Large intestine (tissue), 3 donors: ENCODE measurements around the gene NHLRC4. TPM values are rescaled to one million over a fixed set of nuclear protein-coding genes. Genes with fewer than 3 reads are reported as not detected.
A peak's percentile ranks its signal among the peaks of the same experiment; 100 is the strongest.

ENCODE experiments used
- DNase-seq, 2 donors: peaks; one replicate each; pipeline versions ENCODE4 v3.0.0 to v3.0.0-alpha.2; 2013
- H3K27ac ChIP-seq: one replicate; pipeline ENCODE4 v1.5.1; 2013; ENCODE audit warnings: low read length
- H3K27me3 ChIP-seq: 2 replicates; pipeline ENCODE4 v1.6.1; 2013; ENCODE audit warnings: low read length; ENCODE audit not compliant: control insufficient read depth, insufficient read depth
- H3K36me3 ChIP-seq: 2 replicates; pipeline ENCODE4 v1.6.1; 2013; ENCODE audit warnings: low read length; ENCODE audit not compliant: control insufficient read depth, insufficient read depth
- H3K4me1 ChIP-seq: one replicate; pipeline ENCODE4 v1.6.1; 2013; ENCODE audit warnings: low read length; ENCODE audit not compliant: control insufficient read depth, insufficient read depth
- H3K4me3 ChIP-seq: one replicate; pipeline ENCODE4 v1.5.1; 2013; ENCODE audit warnings: low read length
- H3K9me3 ChIP-seq: one replicate; pipeline ENCODE4 v1.6.1; 2013; ENCODE audit warnings: mild to moderate bottlenecking, low read depth, low read length, moderate library complexity; ENCODE audit not compliant: control insufficient read depth
- WGBS: methylation state at CpG from one replicate; pipeline ENCODE4 v1.1.5; 2013; ENCODE audit warnings: low lambda C conversion rate; ENCODE audit not compliant: insufficient coverage; 5-methylcytosine and 5-hydroxymethylcytosine counted together
- polyA plus RNA-seq: library from polyadenylated mRNA; unstranded; fragments of 120-200 nt; gene quantifications from one replicate; pipeline ENCODE4 v1.2.1, GENCODE V29; 2013

Gene NHLRC4
- polyA plus RNA-seq, 1 donor, result 2.0 TPM

DNA sequence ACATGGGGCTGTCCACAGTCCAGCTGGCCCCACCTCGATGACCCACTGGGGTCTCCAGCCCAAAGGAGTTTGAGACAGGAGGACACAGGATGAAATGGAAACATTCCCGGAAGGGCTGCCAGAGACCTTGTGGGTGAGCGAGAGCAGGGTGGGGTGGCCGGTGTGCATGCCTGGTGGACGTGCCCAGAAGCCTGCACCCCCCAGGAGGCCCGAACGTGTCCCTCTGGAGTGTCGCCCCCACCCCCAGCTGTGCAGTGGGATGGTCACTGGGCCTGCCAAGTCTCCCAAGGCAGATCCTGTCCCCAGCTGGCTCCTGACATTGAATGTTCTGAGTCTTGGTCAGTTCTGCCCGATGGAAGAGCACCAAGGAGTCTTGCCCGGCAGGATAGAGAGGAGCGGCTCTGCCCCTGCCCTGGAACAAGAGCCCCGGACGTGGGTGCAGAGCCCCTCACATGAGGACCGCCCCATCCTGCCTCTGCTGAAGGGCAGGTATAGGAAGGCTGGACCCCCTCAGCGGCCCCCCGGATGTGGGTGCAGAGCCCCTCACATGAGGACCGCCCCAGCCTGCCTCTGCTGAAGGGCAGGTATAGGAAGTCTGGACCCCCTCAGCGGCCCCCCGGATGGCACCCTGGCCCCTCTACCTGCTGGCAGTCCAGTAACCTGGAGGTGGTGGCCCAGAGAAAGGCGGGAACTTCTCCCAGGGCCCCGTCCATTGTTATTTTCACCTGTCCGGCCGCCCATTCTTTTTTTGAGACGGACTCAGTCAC, 42.3 kb upstream of the NHLRC4 start:
- no peaks in the 10 kb centered on the region for H3K9me3 ChIP-seq
- H3K27ac ChIP-seq, result peak overlapping the region; percentile 75
- peaks cover 28% of the 10 kb centered on the region for H3K36me3 ChIP-seq
- H3K4me3 ChIP-seq, result no peak overlapping the region
- DNase-seq, result no peak
- no CpG with 5 or more reads among the region's 24 CpGs for WGBS
- peaks cover 43% of the 10 kb centered on the region for H3K4me1 ChIP-seq
- H3K27me3 ChIP-seq, result no peaks in the 10 kb centered on the region

DNA sequence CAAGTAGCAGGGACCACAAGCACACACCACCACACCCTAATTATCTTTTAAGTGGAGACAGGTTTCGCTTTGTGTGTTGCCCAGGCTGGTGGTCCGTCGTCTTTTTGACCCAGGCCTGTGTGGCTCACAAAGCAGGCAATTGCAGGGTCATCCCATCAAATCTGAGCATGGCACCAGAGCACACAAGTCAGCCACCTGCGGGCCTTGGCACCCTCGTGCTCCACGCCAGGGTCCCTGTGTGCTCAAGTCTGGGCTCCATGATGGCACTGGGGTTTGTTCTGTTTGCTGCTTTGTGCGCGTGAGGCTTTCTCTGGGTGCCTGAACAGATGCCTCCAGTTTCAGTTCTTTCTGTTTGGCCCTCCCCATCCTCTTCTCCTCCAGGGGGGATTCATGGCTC, 41.7 kb upstream of the NHLRC4 start:
- DNase-seq, result no peak
- Histone ChIP-seq H3K27me3 (no peaks in the 10 kb centered on the region), H3K4me3 (no peak overlapping the region), H3K4me1 (peaks cover 50% of the 10 kb centered on the region), H3K27ac (peak overlapping the region; percentile 75), H3K9me3 (no peaks in the 10 kb centered on the region), H3K36me3 (peaks cover 24% of the 10 kb centered on the region)
- no CpG with 5 or more reads among the region's 8 CpGs for WGBS

DNA sequence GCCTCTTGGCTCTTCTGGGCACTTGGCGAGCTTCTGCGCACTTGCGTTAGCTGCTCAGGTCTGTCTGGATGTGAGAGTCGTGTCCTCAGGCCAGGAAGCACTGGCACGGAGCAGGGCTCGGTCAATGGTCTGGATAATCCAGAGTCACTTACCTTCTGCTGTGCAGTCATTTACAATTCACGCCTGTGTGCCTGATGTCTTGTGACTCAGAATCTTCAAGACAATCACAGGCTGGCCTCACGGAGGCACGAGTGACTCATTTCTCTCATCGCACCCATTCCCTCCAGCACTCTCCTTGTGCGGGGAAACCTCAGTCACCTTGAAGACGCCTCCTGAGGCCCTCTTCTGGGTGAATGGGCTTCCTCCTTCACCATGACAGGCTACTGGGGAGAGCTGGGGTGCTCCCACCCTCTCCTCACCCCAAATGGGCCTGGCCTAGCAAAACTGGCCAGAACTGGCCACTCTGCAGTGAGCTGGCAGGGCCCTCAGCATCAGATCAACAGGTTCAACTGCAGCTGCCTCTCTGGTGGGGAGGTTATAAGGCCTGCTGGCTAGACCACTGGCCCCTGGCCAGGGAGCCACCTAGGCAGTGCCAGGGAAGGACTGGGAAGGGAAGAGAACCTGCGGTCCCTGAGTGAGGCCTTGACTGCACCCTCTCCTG, 41.2 kb upstream of the NHLRC4 start:
- peak overlapping the region; percentile 95 for H3K27ac ChIP-seq
- peaks cover 55% of the 10 kb centered on the region for H3K4me1 ChIP-seq
- peaks cover 22% of the 10 kb centered on the region for H3K36me3 ChIP-seq
- H3K9me3 ChIP-seq, result no peaks in the 10 kb centered on the region
- DNase-seq, result peak; percentile 76 to 89
- H3K4me3 ChIP-seq, result peak overlapping the region; percentile 78
- no peaks in the 10 kb centered on the region for H3K27me3 ChIP-seq
- WGBS, result no CpG with 5 or more reads among the region's 13 CpGs

DNA sequence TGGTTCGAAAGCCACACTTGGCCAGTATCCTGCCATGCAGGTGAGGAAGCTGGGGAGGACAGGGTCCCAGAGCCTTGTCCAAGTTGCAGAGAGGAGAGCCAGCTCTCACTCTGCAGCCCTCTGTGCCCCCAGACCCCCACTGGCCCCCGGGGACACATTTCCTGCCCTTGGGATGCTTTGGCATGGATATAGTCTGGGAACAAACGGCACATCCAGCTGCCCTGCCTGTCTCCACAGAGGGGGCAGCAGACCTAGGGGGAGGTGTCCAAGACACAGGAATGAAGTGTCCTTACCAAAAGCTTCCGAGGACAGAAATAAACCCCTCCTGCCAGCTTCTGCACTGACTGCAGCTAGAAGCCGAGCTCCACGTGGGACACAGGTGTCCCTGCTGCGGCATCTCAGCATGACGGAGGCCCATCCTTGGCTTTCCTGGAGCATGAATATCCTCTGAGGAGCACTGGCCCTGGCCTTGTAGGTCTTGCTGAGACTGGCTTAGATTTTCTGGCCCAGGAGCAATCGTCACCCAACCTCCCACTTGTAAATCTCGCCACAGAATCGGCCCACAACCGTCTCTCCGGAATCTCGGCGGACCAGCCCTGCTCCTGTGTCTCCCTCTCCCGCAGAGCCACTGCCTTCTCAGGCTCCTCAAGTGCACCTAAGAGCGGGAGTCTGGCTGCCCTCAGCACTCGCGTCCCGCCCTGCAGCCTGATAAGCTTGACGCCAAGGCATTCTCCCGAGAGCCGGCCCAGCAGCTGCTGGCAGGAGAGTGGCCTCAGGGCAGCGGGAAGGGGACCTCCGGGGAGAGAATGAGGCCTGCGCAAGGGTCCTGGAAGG, 40.4 kb upstream of the NHLRC4 start:
- Histone ChIP-seq H3K27me3 (no peaks in the 10 kb centered on the region), H3K4me3 (peak overlapping the region; percentile 78), H3K27ac (peak overlapping the region; percentile 95), H3K36me3 (peaks cover 14% of the 10 kb centered on the region), H3K9me3 (no peaks in the 10 kb centered on the region), H3K4me1 (peaks cover 53% of the 10 kb centered on the region)
- no CpG with 5 or more reads among the region's 26 CpGs for WGBS
- peak in 1 of 2 donors; percentile 79 for DNase-seq

DNA sequence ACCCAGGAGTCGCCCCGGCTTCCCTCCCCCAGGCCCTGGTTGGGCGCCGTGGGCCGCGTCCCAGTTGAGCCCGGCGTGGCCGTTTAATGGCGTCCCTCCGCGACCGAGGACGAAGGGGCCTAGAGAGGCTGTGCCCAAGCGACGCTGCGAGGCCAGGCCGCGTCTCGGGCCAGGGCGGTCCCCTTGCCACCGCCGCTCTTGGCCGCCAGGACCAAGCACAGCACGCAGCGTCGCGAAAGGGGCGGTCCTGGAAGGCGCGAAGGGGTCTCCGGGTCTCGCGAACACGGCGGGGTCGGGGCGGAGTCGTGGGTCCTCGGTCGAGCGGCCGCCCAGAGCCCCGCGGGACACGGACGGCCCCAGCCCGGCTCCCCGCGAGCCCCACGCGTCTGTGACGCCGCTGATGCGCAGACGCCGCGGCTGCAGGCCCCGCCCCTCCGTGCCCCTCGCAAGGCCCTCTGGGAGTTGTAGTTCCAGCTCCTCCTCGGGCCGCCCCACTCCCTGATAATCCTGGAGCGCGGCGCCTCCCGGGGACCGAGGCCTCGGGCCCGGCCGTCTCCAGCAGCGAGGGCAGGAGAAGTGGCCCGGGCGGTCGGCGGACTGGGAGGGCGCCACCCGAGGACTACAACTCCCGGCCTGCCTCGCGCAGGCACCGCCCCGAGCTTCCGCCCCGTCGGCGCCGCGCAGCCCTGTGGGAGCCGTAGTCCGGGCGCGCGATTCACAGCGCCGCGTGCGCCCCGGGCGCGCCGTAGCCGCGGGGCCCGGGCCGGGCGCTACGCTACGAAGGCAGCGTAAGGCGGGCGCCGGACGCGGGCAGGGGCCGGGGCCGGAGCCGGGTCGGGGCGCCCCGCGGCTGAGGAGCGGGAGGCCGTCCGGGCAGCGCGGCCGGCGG, 39.5 kb upstream of the NHLRC4 start, which contains the start of gene CAPN15:
TSS of gene CAPN15 (plus strand) at position 698 of the 889 bp plus-strand sequence. CDS start 19,127 bp downstream, outside the sequence.
- DNase-seq, result peak; percentile 93 to 95
- Histone ChIP-seq H3K4me1 (peaks cover 49% of the 10 kb centered on the region), H3K36me3 (peaks cover 11% of the 10 kb centered on the region), H3K4me3 (peak within 1 kb of the TSS; percentile 78), H3K27me3 (no peaks in the 10 kb centered on the region), H3K9me3 (no peaks in the 10 kb centered on the region), H3K27ac (peak within 1 kb of the TSS; percentile 95)
- no CpG with 5 or more reads among the region's 129 CpGs for WGBS

DNA sequence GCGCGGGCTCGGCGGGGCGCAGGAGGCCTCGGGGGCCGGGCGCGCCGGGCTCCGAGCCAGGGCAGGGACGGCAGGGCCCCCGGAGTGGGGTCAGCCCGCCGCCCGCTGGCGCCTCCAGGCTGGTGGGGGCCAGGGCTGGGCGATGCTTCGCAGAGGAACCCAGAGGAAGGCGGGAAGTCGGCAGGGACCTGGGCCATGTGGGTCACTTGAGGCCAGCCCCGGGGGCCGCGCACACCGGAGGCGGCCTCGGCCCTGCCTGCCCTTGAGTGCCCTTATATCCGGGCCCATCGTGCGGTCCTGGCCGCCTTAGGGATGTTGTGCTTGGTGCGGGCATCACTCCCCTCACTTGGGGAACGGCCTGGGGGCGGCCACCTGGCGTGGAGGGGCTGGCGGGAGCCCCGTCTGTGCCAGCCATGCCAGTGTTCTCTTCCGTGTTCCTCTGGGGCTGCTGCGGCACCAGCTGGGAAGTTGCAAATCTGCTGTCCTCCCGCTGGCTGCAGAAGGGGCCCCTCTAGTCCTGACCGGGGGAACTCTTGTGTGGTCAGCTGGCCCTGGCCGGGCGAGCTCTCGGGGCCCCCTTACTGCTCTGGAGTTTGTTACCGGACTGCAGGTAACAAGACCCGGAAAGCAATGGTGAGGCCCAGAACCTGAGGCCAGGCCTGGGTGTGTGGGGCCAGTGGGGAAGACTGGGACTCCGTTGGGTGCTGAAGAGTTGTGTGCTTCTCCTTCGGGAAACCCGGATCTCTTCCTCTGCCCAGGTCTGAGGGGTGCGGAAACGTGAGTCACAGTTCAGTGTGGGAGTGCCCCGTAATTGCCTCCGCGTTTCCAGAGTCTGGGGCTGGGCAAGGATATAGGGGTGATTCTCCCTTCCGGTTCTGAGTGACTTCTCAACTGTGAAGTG, 38.4 kb upstream of the NHLRC4 start:
- Histone ChIP-seq H3K4me3 (peak overlapping the region; percentile 57), H3K9me3 (no peaks in the 10 kb centered on the region), H3K27me3 (no peaks in the 10 kb centered on the region), H3K27ac (peak overlapping the region; percentile 89), H3K36me3 (peaks cover 11% of the 10 kb centered on the region), H3K4me1 (peaks cover 53% of the 10 kb centered on the region)
- no CpG with 5 or more reads among the region's 55 CpGs for WGBS
- peak; percentile 73 to 89 for DNase-seq

DNA sequence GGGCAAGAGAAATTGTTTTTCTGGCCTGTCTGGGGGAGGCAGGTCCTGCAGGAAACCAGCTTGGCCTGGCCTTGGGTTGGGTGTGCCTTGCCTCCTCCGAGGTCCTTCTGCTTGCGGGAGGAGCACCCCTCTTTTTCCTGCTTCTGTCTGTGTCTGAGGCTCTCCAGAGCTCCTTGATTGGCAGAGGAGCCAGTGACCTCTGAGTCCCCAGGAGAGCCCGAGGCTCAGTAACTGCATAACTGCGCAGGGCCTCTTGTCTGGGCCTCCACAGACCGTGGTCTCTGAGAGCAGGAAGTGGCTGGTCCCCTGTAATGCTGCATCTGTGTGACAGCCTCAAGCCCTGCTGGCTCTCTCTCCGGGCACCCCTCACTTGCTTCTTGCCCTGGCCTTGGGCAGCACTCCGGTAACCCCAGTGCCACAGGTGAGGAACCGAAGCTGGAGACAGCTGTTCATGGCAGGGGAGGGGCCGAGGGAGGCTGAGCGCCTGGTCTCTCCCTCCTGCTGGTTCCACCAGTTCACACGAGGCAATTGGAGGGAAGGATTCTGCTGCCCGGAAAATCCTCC, 37.7 kb upstream of the NHLRC4 start:
- H3K36me3 ChIP-seq, result peaks cover 11% of the 10 kb centered on the region
- no CpG with 5 or more reads among the region's 12 CpGs for WGBS
- peak overlapping the region; percentile 57 for H3K4me3 ChIP-seq
- H3K9me3 ChIP-seq, result no peaks in the 10 kb centered on the region
- no peaks in the 10 kb centered on the region for H3K27me3 ChIP-seq
- H3K4me1 ChIP-seq, result peaks cover 53% of the 10 kb centered on the region
- peak overlapping the region; percentile 89 for H3K27ac ChIP-seq
- no peak for DNase-seq

DNA sequence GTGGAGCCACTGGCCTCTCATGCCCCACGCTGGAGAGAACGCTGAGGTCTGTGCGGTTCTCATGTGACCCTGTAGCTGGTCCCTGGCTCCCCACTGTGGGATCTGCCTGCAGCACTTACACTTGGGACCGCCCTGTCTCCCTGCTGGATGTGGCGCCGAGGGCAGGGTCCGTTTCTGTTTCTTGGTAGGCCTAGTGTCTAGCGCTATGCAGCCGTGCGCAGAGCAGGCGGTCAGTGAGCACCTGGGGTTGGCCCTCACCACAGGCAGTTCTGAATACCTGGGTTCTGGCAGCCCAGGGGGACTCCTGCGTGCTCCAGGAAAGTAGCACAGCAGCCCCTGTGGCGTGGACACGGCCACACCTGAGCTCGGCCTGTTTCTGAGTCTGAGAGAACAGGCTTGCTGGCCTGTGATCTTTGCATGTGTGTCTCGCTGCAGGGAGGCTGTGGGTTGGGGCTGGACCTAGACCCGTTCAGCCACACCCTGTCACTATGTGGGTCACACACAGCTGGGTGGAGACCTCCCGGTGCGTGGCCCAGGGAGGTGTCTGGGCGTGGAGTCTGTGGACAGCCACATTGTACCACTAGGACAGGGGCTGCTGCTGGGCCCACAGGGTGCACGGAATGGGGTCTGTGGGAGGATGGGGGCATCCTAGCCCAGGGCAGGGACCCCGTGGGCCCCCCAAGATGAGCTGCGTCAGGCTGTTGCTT, 36.5 kb upstream of the NHLRC4 start:
- no peaks in the 10 kb centered on the region for H3K27me3 ChIP-seq
- peaks cover 9% of the 10 kb centered on the region for H3K36me3 ChIP-seq
- peaks cover 51% of the 10 kb centered on the region for H3K4me1 ChIP-seq
- no peaks in the 10 kb centered on the region for H3K9me3 ChIP-seq
- peak; percentile 62 to 79 for DNase-seq
- no peak overlapping the region for H3K4me3 ChIP-seq
- no CpG with 5 or more reads among the region's 23 CpGs for WGBS
- H3K27ac ChIP-seq, result peak overlapping the region; percentile 89
